Testis (tissue), 2 donors: ENCODE results near the gene MBNL2.

Experiments
- POLR2A ChIP-seq: fragments of 450-650 bp; IDR thresholded peaks from one replicate; pipeline ENCODE4 v1.6.1; 2017; ENCODE audit warnings: antibody characterized with exemption, mild to moderate bottlenecking, moderate library complexity
- TF ChIP-seq, protein P1 (sequence below), 3 experiments: fragments of 450-650 bp in 2 of 3; fragments of 200-600 bp in 1 of 3; sonication (generic) in 1 of 3; IDR thresholded peaks; one replicate each; pipeline ENCODE4 v1.5.1; 2016 to 2019; ENCODE audit warnings: antibody characterized with exemption in 3 of 3, mild to moderate bottlenecking in 2 of 3, moderate library complexity in 1 of 3

DNA sequence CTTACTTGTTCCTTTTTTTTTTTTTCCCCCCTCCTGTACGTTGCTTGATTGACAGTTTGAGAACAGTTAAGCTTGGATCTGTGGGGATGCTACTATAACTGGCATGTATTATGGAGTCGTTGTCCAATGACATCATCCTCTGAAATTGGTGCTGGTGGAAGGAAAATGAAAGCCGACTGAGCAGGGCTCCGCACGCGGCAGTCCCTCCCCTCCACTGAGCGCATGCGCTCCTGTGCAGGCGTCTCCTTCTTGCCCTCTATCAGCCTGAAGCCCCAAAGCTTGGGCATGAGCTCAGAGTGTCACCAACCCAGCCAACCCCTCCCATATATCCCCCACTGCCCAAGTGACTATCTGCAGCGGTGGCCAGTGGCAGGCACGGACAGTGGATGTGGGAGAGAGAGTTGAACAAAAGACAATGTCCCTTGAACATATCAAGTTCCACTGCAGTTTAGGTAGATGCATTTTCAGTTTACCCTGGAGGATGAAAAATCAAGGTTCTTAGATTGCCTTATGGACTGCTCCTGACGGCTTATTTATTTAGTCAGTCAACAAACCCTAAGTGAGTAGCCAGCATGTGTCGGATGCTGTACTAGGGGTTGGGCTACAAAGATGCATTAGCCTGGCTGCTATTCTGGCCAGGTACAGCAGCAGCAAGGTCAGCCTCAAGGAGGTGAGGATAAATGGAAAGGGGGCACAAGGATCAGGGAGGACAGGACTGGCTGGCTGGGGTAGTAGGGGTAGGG, 20.8 kb downstream of the MBNL2 start:
- TF ChIP-seq, protein P1, sequence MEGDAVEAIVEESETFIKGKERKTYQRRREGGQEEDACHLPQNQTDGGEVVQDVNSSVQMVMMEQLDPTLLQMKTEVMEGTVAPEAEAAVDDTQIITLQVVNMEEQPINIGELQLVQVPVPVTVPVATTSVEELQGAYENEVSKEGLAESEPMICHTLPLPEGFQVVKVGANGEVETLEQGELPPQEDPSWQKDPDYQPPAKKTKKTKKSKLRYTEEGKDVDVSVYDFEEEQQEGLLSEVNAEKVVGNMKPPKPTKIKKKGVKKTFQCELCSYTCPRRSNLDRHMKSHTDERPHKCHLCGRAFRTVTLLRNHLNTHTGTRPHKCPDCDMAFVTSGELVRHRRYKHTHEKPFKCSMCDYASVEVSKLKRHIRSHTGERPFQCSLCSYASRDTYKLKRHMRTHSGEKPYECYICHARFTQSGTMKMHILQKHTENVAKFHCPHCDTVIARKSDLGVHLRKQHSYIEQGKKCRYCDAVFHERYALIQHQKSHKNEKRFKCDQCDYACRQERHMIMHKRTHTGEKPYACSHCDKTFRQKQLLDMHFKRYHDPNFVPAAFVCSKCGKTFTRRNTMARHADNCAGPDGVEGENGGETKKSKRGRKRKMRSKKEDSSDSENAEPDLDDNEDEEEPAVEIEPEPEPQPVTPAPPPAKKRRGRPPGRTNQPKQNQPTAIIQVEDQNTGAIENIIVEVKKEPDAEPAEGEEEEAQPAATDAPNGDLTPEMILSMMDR (IDR thresholded peaks at IDR 0.05), result no peak
- no peak for TF ChIP-seq POLR2A
